GM21576 (cell line): ENCODE measurements around the gene TRPM8.

Experiments used
- ATAC-seq: cut with Tn5 transposase; IDR thresholded peaks from one replicate; pipeline ENCODE4 v1.9.1; 2021; ENCODE audit warnings: mild to moderate bottlenecking, moderate library complexity; ENCODE audit not compliant: unreplicated experiment

Gene TRPM8

DNA sequence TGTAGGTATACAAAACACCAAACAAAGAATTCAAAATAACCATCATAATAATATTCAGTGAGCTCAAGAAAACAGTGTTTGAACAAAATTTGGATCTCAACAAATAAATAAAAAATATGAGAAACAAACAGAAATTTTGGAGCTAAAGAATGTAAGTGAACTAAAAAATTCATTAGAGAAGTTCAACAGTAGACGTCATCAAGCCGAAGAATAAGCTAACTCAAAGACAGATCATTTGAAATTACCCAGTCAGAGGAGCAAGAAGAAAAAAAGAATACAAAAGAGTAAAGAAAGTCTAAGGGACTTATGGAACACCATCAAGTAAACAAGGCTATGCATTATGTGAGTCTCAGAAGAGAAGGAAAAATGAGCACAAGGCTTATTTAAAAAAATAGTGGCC is 116.7 kb downstream of the TRPM8 start:
- ATAC-seq = no peak

DNA sequence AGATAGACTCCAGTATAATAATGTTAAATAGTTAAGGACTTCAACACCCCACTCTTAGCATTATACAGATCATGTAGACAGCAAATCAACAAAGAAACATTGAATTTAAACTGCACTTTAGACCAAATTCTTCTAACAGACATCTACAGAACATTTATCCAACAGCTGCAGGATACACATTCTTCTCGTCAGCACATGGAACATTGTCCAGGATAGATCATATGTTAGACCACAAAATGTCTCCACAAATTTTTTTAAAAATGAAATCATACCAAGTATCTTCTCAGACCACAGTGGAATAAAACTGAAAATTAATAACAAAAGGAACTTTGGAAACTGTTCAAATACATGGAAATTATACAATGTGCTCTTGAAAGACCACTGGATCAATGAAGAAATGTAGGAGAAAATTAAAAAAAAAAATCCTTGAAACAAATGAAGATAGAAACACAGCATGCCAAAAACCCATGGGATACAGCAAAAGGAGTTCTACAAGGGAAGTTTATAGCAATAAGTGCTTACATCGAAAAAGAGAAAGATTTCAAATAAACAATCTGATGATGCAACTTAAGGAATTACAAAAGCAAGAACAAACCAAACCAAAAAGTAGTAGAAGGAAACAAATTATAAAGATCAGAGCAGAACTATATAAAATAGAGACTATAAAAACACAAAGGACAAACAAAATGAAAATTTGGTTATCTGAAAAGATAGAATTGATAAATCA is 121.1 kb downstream of the TRPM8 start:
- no peak for ATAC-seq

DNA sequence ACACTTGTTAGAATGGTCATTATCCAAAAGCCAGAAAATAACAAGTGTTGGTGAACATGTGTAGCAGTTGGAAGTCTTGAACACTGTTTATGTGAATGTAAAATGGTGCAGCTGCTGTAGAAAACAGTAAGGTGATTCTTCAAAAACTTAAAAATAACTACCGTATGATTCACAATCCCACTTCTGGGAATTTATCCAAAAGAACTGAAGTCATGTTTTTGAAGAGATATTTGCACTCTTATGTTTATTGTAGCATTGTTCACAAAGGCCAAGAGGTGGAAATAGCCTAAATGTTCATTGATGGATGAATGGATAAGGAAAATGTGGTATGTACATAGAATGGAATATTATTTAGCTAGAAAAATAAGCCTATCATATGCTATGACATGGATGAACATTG is 127.0 kb downstream of the TRPM8 start:
- ATAC-seq = no peak

DNA sequence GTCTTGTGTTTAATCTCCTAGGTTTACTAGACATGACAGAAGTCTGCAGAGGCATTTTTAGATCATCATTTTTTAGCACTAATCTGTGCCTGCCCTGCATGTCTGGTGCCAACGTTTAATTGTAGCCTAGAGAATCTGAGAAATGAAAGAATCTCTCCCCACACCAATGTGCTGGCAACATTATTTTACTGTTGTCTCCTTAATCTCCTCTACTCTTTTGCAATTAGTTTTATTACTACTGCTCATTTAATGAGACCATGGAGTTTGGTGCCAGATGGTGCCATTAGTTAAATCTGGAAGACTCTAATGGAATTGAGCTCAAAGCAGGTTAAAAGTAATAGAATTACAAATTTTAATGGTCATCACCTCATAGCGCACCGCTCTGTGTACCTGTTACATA is 129.3 kb downstream of the TRPM8 start:
- ATAC-seq = no peak

DNA sequence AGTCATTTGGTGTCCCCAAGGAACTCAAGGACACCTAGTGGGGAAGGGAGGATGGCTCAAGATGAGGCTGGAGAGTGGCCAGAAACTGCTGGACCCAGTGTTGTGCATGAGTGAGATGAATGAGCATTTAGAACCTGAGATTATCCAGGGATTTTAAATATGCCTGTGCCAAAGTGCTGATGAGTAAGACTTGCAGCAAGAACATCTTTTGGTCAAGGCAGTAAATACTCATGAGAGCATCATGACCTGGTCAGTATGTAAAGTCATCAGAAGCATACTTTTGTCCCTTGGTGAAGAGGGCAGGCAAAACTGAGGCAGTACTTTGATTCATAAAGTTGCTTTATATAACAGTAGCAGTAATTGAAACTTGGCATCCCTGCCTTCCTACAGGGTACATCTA is 130.2 kb downstream of the TRPM8 start:
- ATAC-seq = no peak

DNA sequence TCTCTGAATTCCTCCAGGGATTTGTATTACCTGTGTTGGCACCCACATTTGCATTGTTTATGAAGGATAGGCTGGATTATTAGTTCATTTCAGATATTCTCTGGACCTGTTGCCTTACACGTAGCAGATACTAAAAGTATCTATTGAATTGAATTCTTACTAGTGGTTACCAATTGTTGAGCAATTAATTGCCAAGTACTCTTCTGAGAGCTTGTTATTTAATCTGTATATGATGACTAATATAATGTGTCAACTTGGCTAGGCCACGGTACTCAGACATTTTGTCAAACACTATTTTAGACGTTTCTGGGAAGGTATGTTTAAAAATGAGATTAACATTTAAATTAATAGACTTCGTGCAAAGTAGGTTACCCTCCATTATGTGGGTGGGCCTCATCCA is 130.9 kb downstream of the TRPM8 start:
- ATAC-seq = no peak

DNA sequence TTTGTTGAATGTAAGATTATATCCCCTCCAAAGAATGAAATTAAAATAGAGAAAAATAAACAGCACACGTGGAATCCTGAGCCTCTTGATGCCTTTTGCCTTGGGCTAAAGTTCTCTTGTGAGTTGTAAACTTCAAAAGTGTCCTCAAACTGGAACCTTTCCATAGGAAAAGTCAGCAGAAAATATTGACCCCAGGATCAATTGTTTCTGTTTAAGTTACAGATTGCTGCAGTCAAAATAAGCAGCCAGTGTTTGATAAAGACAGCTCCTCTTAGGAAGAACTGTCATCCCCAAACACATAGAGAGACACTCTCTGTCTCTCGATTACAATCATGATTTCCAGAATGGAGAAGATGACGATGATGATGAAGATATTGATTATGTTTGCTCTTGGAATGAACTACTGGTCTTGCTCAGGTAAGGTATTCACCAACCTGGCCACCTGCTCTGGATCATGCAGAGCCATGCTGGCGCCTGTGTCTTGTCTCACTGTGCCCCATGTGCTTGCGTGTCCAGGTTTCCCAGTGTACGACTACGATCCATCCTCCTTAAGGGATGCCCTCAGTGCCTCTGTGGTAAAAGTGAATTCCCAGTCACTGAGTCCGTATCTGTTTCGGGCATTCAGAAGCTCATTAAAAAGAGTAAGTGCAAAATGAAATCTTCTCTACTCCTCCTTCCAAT is 133.4 kb downstream of the TRPM8 start, which contains the start of gene SPP2:
SPP2 (plus strand) TSS at position 248 of the 681 bp plus-strand sequence; CDS start at position 333, 85 bp downstream.
- no peak for ATAC-seq

DNA sequence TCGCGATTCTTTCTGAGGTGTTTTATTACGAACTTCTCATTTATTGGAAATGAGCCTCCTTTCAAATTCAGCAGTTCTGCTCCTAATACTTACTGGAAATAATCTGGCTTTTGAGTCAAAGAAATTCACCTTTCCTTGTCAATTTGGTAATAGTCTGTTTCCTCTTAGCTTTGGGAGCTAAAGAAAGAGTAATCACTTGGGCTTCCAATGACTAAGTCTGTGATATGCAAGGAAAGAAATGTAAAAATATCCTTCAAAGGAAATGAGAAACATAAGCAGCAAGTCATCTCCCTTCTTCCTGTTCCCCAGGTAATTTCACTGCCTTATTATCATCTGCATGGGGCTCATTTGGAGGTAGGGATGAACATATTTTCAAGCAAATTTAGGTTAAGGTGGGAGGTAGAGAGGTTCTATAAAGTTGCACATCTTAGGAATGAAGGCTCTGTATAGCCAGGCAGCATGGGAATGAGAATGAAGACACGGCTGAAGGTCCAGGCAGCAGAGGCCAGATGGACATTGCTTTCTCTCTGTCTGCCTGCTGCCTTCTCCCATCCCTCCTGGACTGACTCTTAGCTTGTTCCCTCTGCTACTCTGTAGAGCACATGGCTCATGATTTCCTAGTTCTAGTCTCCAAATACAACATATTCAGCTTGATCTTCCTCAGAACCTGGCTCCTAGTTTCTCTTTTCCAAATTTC is 134.3 kb downstream of the TRPM8 start:
- no peak for ATAC-seq

DNA sequence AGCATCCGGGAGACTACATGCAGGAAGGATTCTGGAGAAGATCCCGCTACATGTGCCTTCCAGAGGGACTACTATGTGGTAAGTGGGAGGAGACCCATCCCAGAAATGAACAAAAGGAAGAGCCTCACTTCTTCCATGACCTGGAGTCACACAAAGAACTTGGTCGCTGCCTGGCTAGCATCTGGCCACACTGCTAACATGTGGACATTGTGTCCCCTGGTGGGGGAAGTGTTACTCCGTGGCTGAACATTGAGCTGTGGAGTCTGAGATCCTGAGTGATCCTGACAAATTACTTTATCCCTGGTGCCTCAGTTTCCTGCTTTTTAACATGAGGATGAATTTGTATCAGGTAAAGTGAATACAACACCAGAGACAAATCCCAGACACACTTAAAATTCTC is 141.7 kb downstream of the TRPM8 start:
- no peak for ATAC-seq

DNA sequence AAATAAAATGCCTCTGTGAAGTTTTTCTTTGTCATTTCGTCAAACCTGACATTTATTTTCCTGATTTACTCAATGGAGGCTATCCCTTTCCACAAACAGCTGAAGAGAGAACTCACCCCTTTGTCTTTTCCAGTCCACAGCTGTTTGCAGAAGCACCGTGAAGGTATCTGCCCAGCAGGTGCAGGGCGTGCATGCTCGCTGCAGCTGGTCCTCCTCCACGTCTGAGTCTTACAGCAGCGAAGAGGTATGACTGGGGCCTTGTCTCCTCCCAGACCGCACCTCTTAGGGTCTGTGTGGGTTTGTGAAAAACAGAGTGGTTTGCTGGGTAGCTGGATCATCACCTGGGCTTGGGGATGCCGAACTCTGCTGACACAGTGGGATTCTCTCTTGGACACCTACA is 143.1 kb downstream of the TRPM8 start:
- ATAC-seq = no peak

DNA sequence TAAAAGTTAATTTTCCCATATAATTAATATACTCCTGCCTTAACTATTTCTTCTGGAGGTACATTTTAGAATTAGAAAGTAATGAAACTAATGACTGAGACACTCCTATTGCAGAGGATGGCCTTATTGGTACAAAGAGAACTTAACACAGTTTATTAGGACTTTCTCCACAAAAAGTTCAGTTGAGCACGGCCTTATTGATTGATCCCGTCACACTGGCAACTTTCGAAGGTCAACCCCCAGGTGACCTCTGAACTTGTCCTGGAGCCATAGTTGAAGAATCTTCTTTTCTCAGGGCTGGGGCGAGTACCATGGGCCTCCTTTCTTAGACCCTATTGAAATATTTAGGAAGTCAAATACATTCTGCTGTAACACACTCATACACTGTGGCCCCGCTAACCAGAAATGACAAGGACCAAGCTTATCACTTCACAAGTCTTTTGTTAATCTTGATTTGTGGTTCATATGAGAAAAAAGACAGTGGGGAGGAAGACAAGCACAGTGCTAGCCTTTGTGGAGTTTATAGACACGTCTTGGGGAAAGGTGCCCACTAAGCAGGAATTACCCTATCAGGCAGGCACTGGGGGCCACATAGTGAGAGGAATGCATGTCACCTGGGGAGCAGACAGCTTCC is 144.6 kb downstream of the TRPM8 start:
- no peak for ATAC-seq

DNA sequence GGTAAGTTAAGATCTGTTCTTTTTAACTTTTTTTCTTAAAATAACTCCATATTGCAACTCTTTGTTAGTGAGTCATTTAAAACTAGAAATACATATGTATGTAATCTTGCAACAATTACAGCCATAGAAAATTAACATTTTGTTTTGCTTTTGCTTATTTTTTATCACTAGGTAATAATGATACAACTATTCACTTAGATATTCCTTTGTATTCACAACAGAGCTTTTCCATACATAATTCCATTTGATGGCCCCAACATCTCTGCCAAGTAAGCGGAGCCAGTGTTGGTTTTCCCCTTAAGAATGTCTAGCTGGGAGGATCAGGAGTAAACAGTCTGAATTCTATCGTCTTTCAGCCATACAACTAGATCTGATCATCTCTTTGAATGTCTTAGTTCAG is 149.4 kb downstream of the TRPM8 start:
- no peak for ATAC-seq
